Psoas muscle (tissue), 8 donors: ENCODE data around the gene UGDH. TPM values are rescaled to one million over a fixed set of nuclear protein-coding genes. Genes with fewer than 3 reads are reported as not detected.
"Not testable (repeated sequence)": the region's sequence is repeated elsewhere in the genome, so short reads cannot be mapped to it uniquely, and the experiment has no call there.

Source experiments
- ATAC-seq, 4 donors: fragments of 200-7000 bp; cut with Tn5 transposase; one replicate each; pipeline ENCODE4 v1.9.1; 2020; ENCODE audit warnings: moderate library complexity in 3 of 4, mild to moderate bottlenecking in 2 of 4
- DNase-seq, 2 donors: peaks; one replicate each; pipeline ENCODE4 v3.0.0-alpha.2; 2020
- H3K27ac ChIP-seq: fragments of 200-600 bp; one replicate; pipeline ENCODE4 v1.8.0; 2022
- H3K27me3 ChIP-seq, 3 donors: fragments of 200-600 bp in 1 of 3; one replicate each; pipeline versions ENCODE4 v1.6.1 to v1.8.0; 2013 to 2022; ENCODE audit warnings: low read length in 2 of 3, mild to moderate bottlenecking in 2 of 3, moderate library complexity in 1 of 3; ENCODE audit not compliant: insufficient read depth in 3 of 3
- H3K36me3 ChIP-seq, 2 donors: fragments of 200-600 bp in 1 of 2; one replicate each; pipeline versions ENCODE4 v1.6.1 to v1.8.0; 2013 to 2022; ENCODE audit warnings: low read depth in 1 of 2, mild to moderate bottlenecking in 1 of 2, moderate library complexity in 1 of 2; ENCODE audit not compliant: insufficient read depth in 1 of 2
- H3K4me1 ChIP-seq: fragments of 200-600 bp; one replicate; pipeline ENCODE4 v1.8.0; 2022
- H3K4me3 ChIP-seq: fragments of 200-600 bp; one replicate; pipeline ENCODE4 v1.8.0; 2022; ENCODE audit warnings: mild to moderate bottlenecking
- H3K9me3 ChIP-seq: fragments of 200-600 bp; one replicate; pipeline ENCODE4 v1.8.0; 2022
- WGBS, 3 donors: extraction: QIAGEN DNeasy Blood & Tissue Kit; methylation state at CpG; one replicate each; pipeline versions ENCODE4 v1.1.6 to v1.1.7; 2013; 5-methylcytosine and 5-hydroxymethylcytosine counted together
- intact Hi-C, 2 donors: fragments of 100-400 bp; cut with DNase I; formaldehyde crosslinking; loops; one replicate each; pipeline versions ENCODE4 v1.11.0 to v1.14.2; 2022
- polyA plus RNA-seq, 3 donors: library from polyadenylated mRNA; stranded (reverse); fragments of 200-250 nt; gene quantifications; one replicate each; pipeline ENCODE4 v1.2.3, GENCODE V29; 2013
- total RNA-seq, 4 donors: library from RNA; stranded (reverse); fragmentation: NEBNext Ultra II Directional in 2 of 4; extraction: Animal tissue kit (Norgen Biotek cat#: 25700) in 2 of 4; gene quantifications; one replicate each; pipeline versions ENCODE4 v1.2.1 to v1.2.4, GENCODE V29; 2021 to 2023
- TF ChIP-seq, protein P1 (sequence below): fragments of 200-600 bp; IDR thresholded peaks from one replicate; pipeline ENCODE4 v1.8.0; 2022; ENCODE audit warnings: antibody characterized with exemption
- donor health status: healthy with polysubstance abuse.
- donor health status: DM: no; HTN: no; CAD: no; lungs with moderate emphysema.
- donor health status: Bipolar disorder and iron deficiency.
- donor health status: healthy.
- donor health status: DM: yes; HTN: yes; CAD: no.
- donor health status: DM: no; HTN: no; CAD: no.
- donor health status: DM: no; HTN: no; CAD: no.
- donor health status: DM: yes; HTN: yes; CAD: no.

The UGDH gene
- total and polyA plus RNA-seq, 7 donors = 2.5 to 9.8 (median 7.7) TPM

DNA sequence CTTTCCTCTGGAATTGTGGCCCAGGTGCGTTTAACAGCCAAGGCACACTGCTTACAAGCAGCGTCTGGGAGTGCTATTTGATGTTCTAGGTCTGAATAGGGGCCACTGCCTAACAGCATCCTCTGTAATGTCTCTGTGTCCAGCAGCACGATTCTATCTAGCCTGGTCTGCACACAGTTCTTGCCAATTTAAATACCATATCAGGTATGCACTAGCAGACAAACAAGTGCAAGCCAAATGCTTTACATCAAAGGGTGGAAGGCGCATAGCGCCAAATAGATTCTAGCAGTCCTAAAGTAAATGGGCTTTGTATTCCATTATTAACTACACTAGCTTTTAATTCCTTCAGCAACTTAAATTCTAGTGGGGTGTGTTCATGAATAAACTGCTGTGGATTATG, 15.8 kb upstream of the UGDH start:
- H3K9me3 ChIP-seq = no peaks in the 10 kb centered on the region
- TF ChIP-seq, protein P1, sequence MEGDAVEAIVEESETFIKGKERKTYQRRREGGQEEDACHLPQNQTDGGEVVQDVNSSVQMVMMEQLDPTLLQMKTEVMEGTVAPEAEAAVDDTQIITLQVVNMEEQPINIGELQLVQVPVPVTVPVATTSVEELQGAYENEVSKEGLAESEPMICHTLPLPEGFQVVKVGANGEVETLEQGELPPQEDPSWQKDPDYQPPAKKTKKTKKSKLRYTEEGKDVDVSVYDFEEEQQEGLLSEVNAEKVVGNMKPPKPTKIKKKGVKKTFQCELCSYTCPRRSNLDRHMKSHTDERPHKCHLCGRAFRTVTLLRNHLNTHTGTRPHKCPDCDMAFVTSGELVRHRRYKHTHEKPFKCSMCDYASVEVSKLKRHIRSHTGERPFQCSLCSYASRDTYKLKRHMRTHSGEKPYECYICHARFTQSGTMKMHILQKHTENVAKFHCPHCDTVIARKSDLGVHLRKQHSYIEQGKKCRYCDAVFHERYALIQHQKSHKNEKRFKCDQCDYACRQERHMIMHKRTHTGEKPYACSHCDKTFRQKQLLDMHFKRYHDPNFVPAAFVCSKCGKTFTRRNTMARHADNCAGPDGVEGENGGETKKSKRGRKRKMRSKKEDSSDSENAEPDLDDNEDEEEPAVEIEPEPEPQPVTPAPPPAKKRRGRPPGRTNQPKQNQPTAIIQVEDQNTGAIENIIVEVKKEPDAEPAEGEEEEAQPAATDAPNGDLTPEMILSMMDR = no peak
- ATAC-seq (no peak), DNase-seq (no peak)
- WGBS, 3 donors = 69 to 75% (median 75%) methylated on average over 5 of the region's 5 CpGs
- H3K27me3 ChIP-seq = no peaks in the 10 kb centered on the region
- no peak overlapping the region for H3K27ac ChIP-seq
- no peaks in the 10 kb centered on the region for H3K4me1 ChIP-seq
- no peaks in the 10 kb centered on the region for H3K36me3 ChIP-seq
- H3K4me3 ChIP-seq = no peak overlapping the region
- intact Hi-C loops = no loop called here

DNA sequence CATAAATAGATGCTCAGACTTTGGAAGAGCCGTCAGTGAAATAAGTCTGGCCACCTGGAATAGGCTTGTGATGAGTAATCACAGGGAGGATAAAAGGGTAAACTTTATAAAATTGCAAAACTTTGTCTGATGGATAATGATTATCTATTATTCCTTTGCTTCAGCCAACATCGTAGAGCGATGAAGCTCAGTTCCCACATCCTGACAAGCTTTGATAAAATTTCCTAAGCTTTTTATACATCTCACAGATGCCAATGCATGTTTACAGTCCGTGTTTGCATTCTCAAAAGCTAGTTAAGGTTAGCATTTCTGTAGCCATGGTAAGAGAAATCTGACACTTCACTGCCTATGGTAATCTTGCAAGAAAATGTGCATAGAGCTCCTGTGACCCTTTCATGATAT, 15.4 kb upstream of the UGDH start:
- Histone ChIP-seq H3K9me3 (no peaks in the 10 kb centered on the region), H3K27ac (no peak overlapping the region), H3K4me3 (no peak overlapping the region), H3K27me3 (no peaks in the 10 kb centered on the region), H3K36me3 (no peaks in the 10 kb centered on the region), H3K4me1 (no peaks in the 10 kb centered on the region)
- intact Hi-C loops = no loop called here
- no peak for ATAC-seq
- DNase-seq = no peak
- TF ChIP-seq, protein P1 = no peak
- WGBS, 3 donors = 71 to 76% (median 72%) methylated on average over 4 of the region's 4 CpGs

DNA sequence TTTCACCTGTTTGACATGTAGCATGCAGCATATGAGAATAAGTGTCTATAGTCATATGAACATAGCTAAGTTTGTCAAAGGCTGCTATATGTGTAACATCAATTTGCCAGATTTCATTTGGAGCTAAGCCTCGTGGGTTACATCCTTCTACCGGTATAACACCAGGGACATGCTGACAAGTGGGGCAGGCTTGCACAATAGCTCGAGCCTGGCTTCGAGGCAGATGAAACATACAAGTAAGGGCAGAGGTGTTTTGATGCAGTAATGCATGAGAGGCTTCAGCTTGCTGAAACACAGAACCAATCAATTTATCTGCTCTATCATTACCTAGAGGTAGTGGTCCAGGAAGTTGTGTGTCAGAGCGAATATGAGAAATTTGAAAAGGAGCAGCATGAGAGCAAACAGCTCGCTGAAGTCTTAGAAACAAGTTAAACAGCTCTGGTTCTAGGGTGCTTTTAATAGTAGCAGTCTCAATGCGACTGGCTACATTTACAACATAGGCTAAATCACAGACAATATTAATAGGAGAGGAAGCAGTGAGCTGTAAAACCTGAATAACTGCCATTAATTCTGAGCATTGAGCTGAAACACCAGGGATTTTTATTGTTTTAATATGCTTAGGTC, 14.9 kb upstream of the UGDH start:
- ATAC-seq (no peak), DNase-seq (no peak)
- Histone ChIP-seq H3K27ac (no peak overlapping the region), H3K27me3 (no peaks in the 10 kb centered on the region), H3K4me3 (no peak overlapping the region), H3K36me3 (no peaks in the 10 kb centered on the region), H3K9me3 (no peaks in the 10 kb centered on the region), H3K4me1 (no peaks in the 10 kb centered on the region)
- 78 to 83% (median 79%) methylated on average over 7 of the region's 7 CpGs for WGBS, 3 donors
- intact Hi-C loops = no loop called here
- TF ChIP-seq, protein P1 = no peak

DNA sequence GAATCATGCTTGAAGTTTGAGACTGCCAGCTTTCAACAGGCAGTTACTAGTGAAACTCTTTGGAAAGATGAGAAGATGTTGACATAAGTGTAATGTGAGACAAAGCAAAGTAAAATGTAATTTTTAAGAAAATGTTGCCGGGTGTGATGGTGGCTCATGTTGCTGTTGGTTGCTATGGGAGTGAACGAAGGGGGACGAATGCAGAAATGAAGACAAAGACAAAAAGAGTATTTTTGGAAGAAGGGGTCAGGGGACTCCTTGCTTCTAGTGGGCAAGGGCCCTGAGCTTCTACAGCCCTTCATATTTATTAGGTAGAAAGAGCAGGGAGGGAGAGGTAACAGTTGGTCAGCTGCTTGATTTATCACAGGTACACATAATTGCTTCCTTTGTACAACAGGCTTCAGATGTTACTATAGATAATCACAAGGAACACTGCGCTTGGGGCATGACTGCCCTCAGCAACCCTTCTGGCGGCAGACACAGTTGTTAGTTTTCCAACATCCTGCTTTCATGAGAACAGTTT, 11.9 kb upstream of the UGDH start:
- Histone ChIP-seq H3K27me3 (no peaks in the 10 kb centered on the region), H3K4me3 (no peak overlapping the region), H3K36me3 (peaks cover 0 to 27% of the 10 kb centered on the region in 2 donors), H3K27ac (no peak overlapping the region), H3K9me3 (no peaks in the 10 kb centered on the region), H3K4me1 (no peaks in the 10 kb centered on the region)
- TF ChIP-seq, protein P1 = no peak
- WGBS, 3 donors = 75 to 84% (median 78%) methylated on average over 5 of the region's 5 CpGs
- ATAC-seq (no peak), DNase-seq (no peak)
- intact Hi-C loops = no loop called here

DNA sequence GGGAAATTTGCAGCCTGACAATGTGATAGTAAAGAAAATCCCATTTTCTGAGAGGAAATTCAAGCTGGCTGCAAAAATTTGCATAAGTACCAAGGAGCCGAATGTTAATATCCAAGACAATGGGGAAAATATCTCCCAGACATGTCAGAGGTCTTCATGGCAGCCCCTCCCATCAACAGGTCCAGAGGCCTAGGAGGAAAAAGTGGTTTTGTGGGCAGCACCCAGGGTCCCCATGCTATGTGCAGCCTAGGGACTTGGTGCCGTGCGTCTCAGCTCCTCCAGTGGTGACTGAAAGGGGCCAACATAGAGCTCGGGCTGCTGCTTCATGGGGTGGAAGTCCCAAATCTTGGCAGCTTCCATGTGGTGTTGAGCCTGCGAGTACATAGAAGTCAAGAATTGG, 6.3 kb upstream of the UGDH start:
- DNase-seq (no peak), ATAC-seq (no peak)
- intact Hi-C loops = no loop called here
- Histone ChIP-seq H3K9me3 (no peaks in the 10 kb centered on the region), H3K4me3 (no peak overlapping the region), H3K27me3 (no peaks in the 10 kb centered on the region), H3K36me3 (peaks cover 0 to 53% of the 10 kb centered on the region in 2 donors), H3K27ac (no peak overlapping the region), H3K4me1 (peaks cover 12% of the 10 kb centered on the region)
- 97 to 99% (median 98%) methylated on average over 5 of the region's 5 CpGs for WGBS, 3 donors
- TF ChIP-seq, protein P1 = no peak

DNA sequence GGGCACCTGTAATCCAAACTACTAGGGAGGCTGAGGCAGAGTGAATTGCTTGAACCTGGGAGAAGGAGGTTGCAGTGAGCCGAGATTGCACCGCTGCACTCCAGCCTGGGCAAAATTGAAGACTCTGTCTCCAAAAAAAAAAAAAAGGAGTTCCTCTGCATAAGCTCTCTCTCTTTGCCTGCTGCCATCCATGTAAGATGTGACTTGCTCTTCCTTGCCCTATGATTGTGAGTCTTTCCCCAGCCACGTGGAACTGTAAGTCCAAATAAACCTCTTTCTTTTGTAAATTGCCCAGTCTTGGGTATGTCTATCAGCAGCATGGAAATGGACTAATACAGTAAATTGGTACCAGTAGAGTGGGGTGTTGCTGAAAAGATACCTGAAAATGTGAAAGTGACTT, 5.0 kb upstream of the UGDH start:
- H3K36me3 ChIP-seq = peaks cover 0 to 53% of the 10 kb centered on the region in 2 donors
- DNase-seq, H3K4me3 ChIP-seq, H3K27ac ChIP-seq, H3K9me3 ChIP-seq, H3K27me3 ChIP-seq, intact Hi-C loops, ATAC-seq: not testable (repeated sequence)
- peaks cover 14% of the 10 kb centered on the region for H3K4me1 ChIP-seq
- WGBS, 3 donors = 78 to 100% (median 79%) methylated on average over 3 of the region's 3 CpGs
